Activated T-cell treated with anti-CD3 and anti-CD28 coated beads, Interleukin-2, amount 50 U/mL, for 24 hours (primary cell): ENCODE results near the gene ABCE1.

Experiments used
- DNase-seq: peaks from one replicate; pipeline ENCODE4 v3.0.0-alpha.2; 2020
- H3K27ac Mint-ChIP-seq: 2 replicates; pipeline ENCODE4 v1.8.0; 2020; ENCODE audit warnings: mild to moderate bottlenecking, mixed read lengths
- H3K27me3 Mint-ChIP-seq: 2 replicates; pipeline ENCODE4 v1.8.0; 2020; ENCODE audit warnings: mixed read lengths
- H3K36me3 Mint-ChIP-seq: 2 replicates; pipeline ENCODE4 v1.8.0; 2020; ENCODE audit warnings: low read depth, mixed read lengths
- H3K4me1 Mint-ChIP-seq: 2 replicates; pipeline ENCODE4 v1.8.0; 2020; ENCODE audit warnings: low read depth, mixed read lengths
- H3K4me3 Mint-ChIP-seq: 2 replicates; pipeline ENCODE4 v1.8.0; 2020; ENCODE audit warnings: mild to moderate bottlenecking, moderate library complexity, mixed read lengths
- H3K9me3 Mint-ChIP-seq: 2 replicates; pipeline ENCODE4 v1.8.0; 2020; ENCODE audit warnings: mixed read lengths

The ABCE1 gene

GRCh38 chr4:145177511-145177905, 79.4 kb downstream of the ABCE1 start:
- Mint-ChIP-seq H3K4me3 (peak overlapping the region; percentile 89), H3K9me3 (no peaks in the 10 kb centered on the region), H3K27me3 (no peaks in the 10 kb centered on the region), H3K27ac (peak overlapping the region; percentile 97), H3K4me1 (peaks cover 52% of the 10 kb centered on the region), H3K36me3 (peaks cover 64% of the 10 kb centered on the region)
- no peak for DNase-seq

DNA sequence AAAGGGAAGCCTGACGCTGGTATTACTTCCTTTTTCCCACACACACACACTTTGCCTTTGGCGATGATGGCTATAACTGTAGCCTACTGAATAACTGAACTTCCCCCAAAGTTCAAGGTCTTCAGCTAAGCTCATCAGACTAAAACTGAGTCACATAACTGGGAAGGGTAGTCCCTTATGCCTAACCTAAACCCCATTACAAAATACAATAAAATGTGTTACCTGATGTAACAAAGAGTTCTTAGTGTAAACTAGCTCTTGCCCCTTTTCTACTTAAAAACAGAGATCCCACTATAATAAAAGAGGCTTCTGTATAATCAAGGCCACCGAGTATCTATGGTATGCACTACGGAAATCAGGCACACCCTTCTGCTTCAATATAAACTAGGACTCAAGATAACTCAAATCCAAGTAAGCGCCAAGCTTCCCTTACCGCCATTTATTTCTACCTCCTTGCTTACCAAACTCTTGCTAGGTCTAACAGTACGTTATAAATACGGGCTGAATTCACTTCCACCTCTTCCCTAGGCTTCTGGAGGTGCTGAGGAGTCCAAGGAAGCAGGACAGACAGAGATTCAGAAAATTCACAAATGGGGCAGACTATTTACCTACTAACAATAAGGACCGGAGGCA, 79.9 kb downstream of the ABCE1 start:
- H3K36me3 Mint-ChIP-seq = peaks cover 58% of the 10 kb centered on the region
- peaks cover 50% of the 10 kb centered on the region for H3K4me1 Mint-ChIP-seq
- H3K27ac Mint-ChIP-seq = peak overlapping the region; percentile 97
- peak overlapping the region; percentile 89 for H3K4me3 Mint-ChIP-seq
- H3K9me3 Mint-ChIP-seq = no peaks in the 10 kb centered on the region
- no peaks in the 10 kb centered on the region for H3K27me3 Mint-ChIP-seq
- DNase-seq = no peak

DNA sequence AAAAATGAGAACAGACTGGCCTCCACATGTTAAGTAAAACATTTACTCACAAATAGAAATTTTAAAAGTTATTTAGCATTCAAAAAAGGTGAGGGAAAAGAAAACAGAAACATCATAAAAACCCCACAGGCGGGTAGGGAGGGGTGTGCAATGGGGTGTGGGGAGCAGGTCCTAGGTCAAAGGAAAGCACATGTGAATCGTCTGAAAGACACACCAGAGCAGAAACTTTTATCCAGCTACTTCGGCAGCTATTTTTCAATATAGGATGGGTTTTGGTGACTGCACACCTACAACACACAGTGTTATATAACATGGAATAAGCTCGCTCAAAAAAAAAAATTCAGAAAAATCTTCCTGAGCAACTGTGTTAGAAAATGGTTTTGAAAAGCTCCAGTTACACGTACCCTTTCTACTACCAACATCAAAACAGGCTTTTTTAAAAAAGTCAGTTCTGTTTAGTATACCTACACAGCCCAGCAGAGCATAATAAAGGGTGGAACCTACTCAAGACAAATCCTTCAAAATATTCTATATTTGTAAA, 80.7 kb downstream of the ABCE1 start:
- Mint-ChIP-seq H3K4me3 (peak overlapping the region; percentile 89), H3K27me3 (no peaks in the 10 kb centered on the region), H3K36me3 (peaks cover 51% of the 10 kb centered on the region), H3K27ac (peak overlapping the region; percentile 97), H3K9me3 (no peaks in the 10 kb centered on the region), H3K4me1 (peaks cover 49% of the 10 kb centered on the region)
- no peak for DNase-seq
